ENCODE data around the gene ZNF423. TPM values are rescaled to one million over a fixed set of nuclear protein-coding genes. Genes with fewer than 3 reads are reported as not detected.

ZNF423 gene
- total and polyA plus RNA-seq, 2 of the 13 experiments (the other 11 are each of a cell fraction or from before 2014, with no cell fraction given), result 0.07 to 0.31 TPM

GRCh38 chr16:49786926-49787557 is 68.9 kb downstream of the ZNF423 start (continued):
- no peak for TF ChIP-seq GABPB1 (CRISPR knock-in tag; IDR thresholded peaks at IDR 0.05)
- TF ChIP-seq DPF2 (CRISPR knock-in tag; IDR thresholded peaks at IDR 0.05; ENCODE audit: borderline replicate concordance, low read depth), result no peak
- TF ChIP-seq ZNF264 (CRISPR knock-in tag; IDR thresholded peaks at IDR 0.05), result no peak
- no peak for TF ChIP-seq MLXIP (CRISPR knock-in tag; IDR thresholded peaks at IDR 0.05; ENCODE audit: borderline replicate concordance)
- no peak for TF ChIP-seq SOX5 (CRISPR knock-in tag; IDR thresholded peaks at IDR 0.05; ENCODE audit: borderline replicate concordance)
- no peak for TF ChIP-seq ZNF691 (CRISPR knock-in tag; IDR thresholded peaks at IDR 0.05; ENCODE audit: borderline replicate concordance, low read depth)
- no peak for TF ChIP-seq POGZ (CRISPR knock-in tag; IDR thresholded peaks at IDR 0.05)
- no peak for TF ChIP-seq ZNF317 (CRISPR knock-in tag; IDR thresholded peaks at IDR 0.05)
- no peak for TF ChIP-seq SP5 (CRISPR knock-in tag; IDR thresholded peaks at IDR 0.05; ENCODE audit: borderline replicate concordance, low read depth)
- TF ChIP-seq ZNF607 (CRISPR knock-in tag; IDR thresholded peaks at IDR 0.05; ENCODE audit: borderline replicate concordance), result no peak

Data from HepG2 (cell line).